ENCODE results near the gene IRF4.

The IRF4 gene

GRCh38 chr6:447381-448165, 56.0 kb downstream of the IRF4 start:
- peaks cover 0 to 2% of the 10 kb centered on the region in 2 donors for H3K4me1 ChIP-seq (ENCODE audit: control insufficient read depth in 1 of 2, insufficient read depth in 2 of 2, low read length in 2 of 2)
- no peaks in the 10 kb centered on the region for H3K27me3 ChIP-seq (ENCODE audit: low read depth, low read length)
- no peak overlapping the region for H3K27ac ChIP-seq (ENCODE audit: low read length)
- H3K36me3 ChIP-seq (ENCODE audit: control insufficient read depth in 1 of 2, insufficient read depth in 2 of 2, low read length in 2 of 2): no peaks in the 10 kb centered on the region
- no peaks in the 10 kb centered on the region for H3K9me3 ChIP-seq (ENCODE audit: control insufficient read depth in 1 of 2, low read length in 2 of 2)
- no peak overlapping the region for H3K4me3 ChIP-seq (ENCODE audit: low read depth in 1 of 2, low read length in 2 of 2)

DNA sequence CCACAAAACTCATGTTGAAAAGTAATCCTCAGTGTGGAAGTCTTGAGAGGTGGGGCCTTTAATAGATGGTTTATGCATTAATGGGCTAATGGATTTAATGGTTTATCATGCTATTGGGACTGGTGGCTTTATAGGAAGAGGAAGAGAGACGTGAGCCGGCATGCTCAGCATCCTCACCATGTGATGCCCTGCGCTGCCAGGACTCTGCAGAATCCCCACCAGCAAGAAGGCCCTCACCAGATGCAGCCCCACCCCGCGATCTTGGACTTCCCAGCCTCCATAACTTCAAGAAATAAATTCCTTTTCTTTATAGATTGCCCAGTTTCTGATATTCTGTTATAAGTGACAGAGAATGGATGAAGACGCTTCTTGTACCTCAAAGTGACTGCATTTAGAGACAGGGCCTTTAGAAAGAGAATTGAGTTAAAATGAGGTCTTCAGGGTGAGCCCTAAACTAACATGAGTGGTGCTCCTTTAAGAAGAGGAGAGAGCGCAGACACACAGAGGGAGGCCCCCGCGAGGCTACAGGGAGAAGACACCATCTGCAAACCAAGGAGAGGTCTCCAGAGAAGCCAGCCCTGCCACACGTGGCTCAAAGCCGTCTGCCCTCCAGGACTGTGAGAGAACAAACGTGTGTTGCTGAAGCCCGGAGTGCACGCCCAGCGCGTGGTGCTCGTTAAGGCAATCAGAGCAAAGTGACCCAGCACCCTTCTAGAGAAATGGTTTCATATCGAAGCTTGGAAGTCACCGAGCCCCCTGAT, 56.9 kb downstream of the IRF4 start:
- no peaks in the 10 kb centered on the region for H3K27me3 ChIP-seq (ENCODE audit: low read depth, low read length)
- no peaks in the 10 kb centered on the region for H3K9me3 ChIP-seq (ENCODE audit: control insufficient read depth in 1 of 2, low read length in 2 of 2)
- H3K27ac ChIP-seq (ENCODE audit: low read length): no peak overlapping the region
- H3K36me3 ChIP-seq (ENCODE audit: control insufficient read depth in 1 of 2, insufficient read depth in 2 of 2, low read length in 2 of 2): no peaks in the 10 kb centered on the region
- H3K4me3 ChIP-seq (ENCODE audit: low read depth in 1 of 2, low read length in 2 of 2): no peak overlapping the region
- H3K4me1 ChIP-seq (ENCODE audit: control insufficient read depth in 1 of 2, insufficient read depth in 2 of 2, low read length in 2 of 2): peaks cover 0 to 7% of the 10 kb centered on the region in 2 donors

GRCh38 chr6:449057-449430, 57.5 kb downstream of the IRF4 start:
- no peaks in the 10 kb centered on the region for H3K36me3 ChIP-seq (ENCODE audit: control insufficient read depth in 1 of 2, insufficient read depth in 2 of 2, low read length in 2 of 2)

GRCh38 chr6:449486-450419, 58.2 kb downstream of the IRF4 start:
- H3K4me3 ChIP-seq (ENCODE audit: low read depth in 1 of 2, low read length in 2 of 2): no peak overlapping the region
- no peaks in the 10 kb centered on the region for H3K9me3 ChIP-seq (ENCODE audit: control insufficient read depth in 1 of 2, low read length in 2 of 2)
- H3K27ac ChIP-seq (ENCODE audit: low read length): no peak overlapping the region
- H3K4me1 ChIP-seq (ENCODE audit: control insufficient read depth in 1 of 2, insufficient read depth in 2 of 2, low read length in 2 of 2): peaks cover 0 to 7% of the 10 kb centered on the region in 2 donors
- no peaks in the 10 kb centered on the region for H3K27me3 ChIP-seq (ENCODE audit: low read depth, low read length)
- no peaks in the 10 kb centered on the region for H3K36me3 ChIP-seq (ENCODE audit: control insufficient read depth in 1 of 2, insufficient read depth in 2 of 2, low read length in 2 of 2)

More at GRCh38 chr6:449057-449430, 57.5 kb downstream of the IRF4 start:
- H3K27ac ChIP-seq (ENCODE audit: low read length): no peak overlapping the region
- H3K4me3 ChIP-seq (ENCODE audit: low read depth in 1 of 2, low read length in 2 of 2): no peak overlapping the region
- no peaks in the 10 kb centered on the region for H3K9me3 ChIP-seq (ENCODE audit: control insufficient read depth in 1 of 2, low read length in 2 of 2)
- H3K27me3 ChIP-seq (ENCODE audit: low read depth, low read length): no peaks in the 10 kb centered on the region
- peaks cover 0 to 7% of the 10 kb centered on the region in 2 donors for H3K4me1 ChIP-seq (ENCODE audit: control insufficient read depth in 1 of 2, insufficient read depth in 2 of 2, low read length in 2 of 2)

- Histone ChIP-seq H3K27me3 (ENCODE audit: low read depth, low read length) (no peaks in the 10 kb centered on the region), H3K4me1 (ENCODE audit: control insufficient read depth in 1 of 2, insufficient read depth in 2 of 2, low read length in 2 of 2) (peaks cover 0 to 7% of the 10 kb centered on the region in 2 donors), H3K9me3 (ENCODE audit: control insufficient read depth in 1 of 2, low read length in 2 of 2) (no peaks in the 10 kb centered on the region)
These were observed 59.8 kb downstream of the IRF4 start for GRCh38 chr6:451336-451735.

DNA sequence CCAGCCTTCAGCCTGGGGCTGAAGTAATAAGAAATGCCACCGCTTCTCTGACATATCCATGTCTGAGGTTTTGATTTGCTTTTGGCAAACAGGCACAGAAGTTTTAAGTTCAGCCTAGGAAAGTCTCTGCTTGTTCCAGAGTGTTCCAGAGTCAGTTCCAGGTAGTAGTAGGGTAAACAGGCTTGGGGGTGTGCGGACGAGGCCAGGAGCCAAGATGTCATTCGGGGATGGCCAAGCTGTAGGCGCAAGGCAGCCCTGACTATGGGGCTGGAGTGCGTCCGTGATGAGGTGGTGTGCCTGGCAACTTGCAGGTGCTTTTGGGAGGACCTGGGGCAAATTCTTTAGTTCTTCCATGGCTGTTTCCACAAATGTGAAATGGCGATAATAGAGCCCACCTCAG, 60.3 kb downstream of the IRF4 start:
- Histone ChIP-seq H3K27me3 (ENCODE audit: low read depth, low read length) (no peaks in the 10 kb centered on the region), H3K4me3 (ENCODE audit: low read depth in 1 of 2, low read length in 2 of 2) (no peak overlapping the region), H3K9me3 (ENCODE audit: control insufficient read depth in 1 of 2, low read length in 2 of 2) (no peaks in the 10 kb centered on the region), H3K27ac (ENCODE audit: low read length) (no peak overlapping the region), H3K36me3 (ENCODE audit: control insufficient read depth in 1 of 2, insufficient read depth in 2 of 2, low read length in 2 of 2) (no peaks in the 10 kb centered on the region), H3K4me1 (ENCODE audit: control insufficient read depth in 1 of 2, insufficient read depth in 2 of 2, low read length in 2 of 2) (peaks cover 0 to 7% of the 10 kb centered on the region in 2 donors)

More at GRCh38 chr6:451336-451735, 59.8 kb downstream of the IRF4 start:
- H3K36me3 ChIP-seq (ENCODE audit: control insufficient read depth in 1 of 2, insufficient read depth in 2 of 2, low read length in 2 of 2): no peaks in the 10 kb centered on the region
- H3K4me3 ChIP-seq (ENCODE audit: low read depth in 1 of 2, low read length in 2 of 2): no peak overlapping the region
- H3K27ac ChIP-seq (ENCODE audit: low read length): no peak overlapping the region

DNA sequence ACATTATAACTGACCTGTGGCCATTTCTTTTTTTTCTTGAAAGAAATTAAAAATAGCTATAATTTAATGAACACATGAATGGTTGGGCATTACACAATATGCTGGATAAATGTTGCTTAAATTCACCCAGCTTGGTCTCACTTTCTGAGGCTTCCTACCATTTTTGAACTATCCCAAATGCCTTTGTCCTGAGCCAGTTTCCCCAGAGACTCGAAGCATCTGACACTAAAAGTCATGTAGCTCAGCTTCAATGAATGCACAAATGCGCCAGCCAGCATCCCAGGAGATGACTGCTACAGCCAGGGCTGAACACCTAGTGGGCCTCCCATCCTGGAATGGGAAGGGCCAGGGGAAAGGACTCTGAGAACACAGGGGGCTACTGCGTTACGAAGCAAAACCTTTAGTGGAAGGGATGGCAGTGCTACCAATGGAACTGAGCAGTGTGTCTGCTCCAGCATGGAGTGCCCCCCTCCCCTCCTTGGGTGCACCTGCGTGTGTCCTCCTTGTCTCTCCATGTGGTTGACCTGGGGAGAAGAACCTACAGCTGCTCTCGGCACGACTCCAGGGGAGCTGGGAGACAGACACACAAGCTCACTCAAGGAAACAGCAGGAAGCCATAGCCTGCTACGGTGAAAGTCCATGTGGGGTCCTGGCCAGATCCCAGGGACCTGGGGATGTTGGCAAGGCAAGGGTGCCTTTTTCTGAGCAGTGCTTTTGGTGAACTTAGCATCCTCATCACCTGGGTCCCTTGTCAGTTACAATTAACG, 60.9 kb downstream of the IRF4 start:
- H3K9me3 ChIP-seq (ENCODE audit: control insufficient read depth in 1 of 2, low read length in 2 of 2): no peaks in the 10 kb centered on the region
- no peak overlapping the region for H3K4me3 ChIP-seq (ENCODE audit: low read depth in 1 of 2, low read length in 2 of 2)
- H3K27ac ChIP-seq (ENCODE audit: low read length): no peak overlapping the region
- no peaks in the 10 kb centered on the region for H3K36me3 ChIP-seq (ENCODE audit: control insufficient read depth in 1 of 2, insufficient read depth in 2 of 2, low read length in 2 of 2)
- no peaks in the 10 kb centered on the region for H3K27me3 ChIP-seq (ENCODE audit: low read depth, low read length)
- peaks cover 0 to 7% of the 10 kb centered on the region in 2 donors for H3K4me1 ChIP-seq (ENCODE audit: control insufficient read depth in 1 of 2, insufficient read depth in 2 of 2, low read length in 2 of 2)

- Histone ChIP-seq H3K9me3 (ENCODE audit: control insufficient read depth in 1 of 2, low read length in 2 of 2) (no peaks in the 10 kb centered on the region), H3K36me3 (ENCODE audit: control insufficient read depth in 1 of 2, insufficient read depth in 2 of 2, low read length in 2 of 2) (no peaks in the 10 kb centered on the region), H3K4me1 (ENCODE audit: control insufficient read depth in 1 of 2, insufficient read depth in 2 of 2, low read length in 2 of 2) (peaks cover 0 to 7% of the 10 kb centered on the region in 2 donors), H3K4me3 (ENCODE audit: low read depth in 1 of 2, low read length in 2 of 2) (no peak overlapping the region), H3K27ac (ENCODE audit: low read length) (no peak overlapping the region), H3K27me3 (ENCODE audit: low read depth, low read length) (no peaks in the 10 kb centered on the region)
These were observed 61.6 kb downstream of the IRF4 start for GRCh38 chr6:453152-453551.

GRCh38 chr6:454148-454991, 62.8 kb downstream of the IRF4 start:
- no peak overlapping the region for H3K4me3 ChIP-seq (ENCODE audit: low read depth in 1 of 2, low read length in 2 of 2)
- peaks cover 0 to 7% of the 10 kb centered on the region in 2 donors for H3K4me1 ChIP-seq (ENCODE audit: control insufficient read depth in 1 of 2, insufficient read depth in 2 of 2, low read length in 2 of 2)
- H3K27me3 ChIP-seq (ENCODE audit: low read depth, low read length): no peaks in the 10 kb centered on the region
- no peaks in the 10 kb centered on the region for H3K9me3 ChIP-seq (ENCODE audit: control insufficient read depth in 1 of 2, low read length in 2 of 2)
- H3K36me3 ChIP-seq (ENCODE audit: control insufficient read depth in 1 of 2, insufficient read depth in 2 of 2, low read length in 2 of 2): no peaks in the 10 kb centered on the region
- no peak overlapping the region for H3K27ac ChIP-seq (ENCODE audit: low read length)

DNA sequence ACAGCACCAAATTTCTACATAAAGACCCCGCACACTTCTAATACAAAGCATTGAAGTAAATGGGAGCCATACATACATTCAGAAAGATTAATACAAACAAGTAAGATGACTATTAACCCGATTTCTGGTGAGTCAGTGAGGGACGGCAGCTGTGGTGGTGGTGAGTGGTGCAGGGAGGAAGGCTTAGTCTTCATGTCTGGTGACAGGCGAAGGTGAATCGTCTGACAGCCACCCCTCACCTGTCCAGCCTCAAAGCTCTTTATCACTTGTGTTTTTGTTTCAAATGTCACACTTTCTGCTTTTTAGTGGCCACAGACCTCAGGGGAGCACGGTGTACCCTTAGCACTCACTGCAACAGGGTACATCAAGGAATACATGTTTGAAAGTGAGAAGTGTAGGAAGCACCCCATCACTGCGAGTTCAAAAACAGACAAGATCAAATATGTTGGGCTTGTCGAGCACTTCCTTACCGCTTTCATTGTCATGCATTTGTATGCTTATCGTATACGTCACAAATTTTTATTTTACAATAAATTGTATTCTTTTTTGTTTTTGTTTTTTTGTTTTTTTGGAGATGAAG, 63.5 kb downstream of the IRF4 start:
- Histone ChIP-seq H3K27me3 (ENCODE audit: low read depth, low read length) (no peaks in the 10 kb centered on the region), H3K27ac (ENCODE audit: low read length) (no peak overlapping the region), H3K36me3 (ENCODE audit: control insufficient read depth in 1 of 2, insufficient read depth in 2 of 2, low read length in 2 of 2) (no peaks in the 10 kb centered on the region), H3K9me3 (ENCODE audit: control insufficient read depth in 1 of 2, low read length in 2 of 2) (no peaks in the 10 kb centered on the region), H3K4me3 (ENCODE audit: low read depth in 1 of 2, low read length in 2 of 2) (no peak overlapping the region), H3K4me1 (ENCODE audit: control insufficient read depth in 1 of 2, insufficient read depth in 2 of 2, low read length in 2 of 2) (peaks cover 0 to 7% of the 10 kb centered on the region in 2 donors)
